ENCODE results near the gene ZNF408.

DNA sequence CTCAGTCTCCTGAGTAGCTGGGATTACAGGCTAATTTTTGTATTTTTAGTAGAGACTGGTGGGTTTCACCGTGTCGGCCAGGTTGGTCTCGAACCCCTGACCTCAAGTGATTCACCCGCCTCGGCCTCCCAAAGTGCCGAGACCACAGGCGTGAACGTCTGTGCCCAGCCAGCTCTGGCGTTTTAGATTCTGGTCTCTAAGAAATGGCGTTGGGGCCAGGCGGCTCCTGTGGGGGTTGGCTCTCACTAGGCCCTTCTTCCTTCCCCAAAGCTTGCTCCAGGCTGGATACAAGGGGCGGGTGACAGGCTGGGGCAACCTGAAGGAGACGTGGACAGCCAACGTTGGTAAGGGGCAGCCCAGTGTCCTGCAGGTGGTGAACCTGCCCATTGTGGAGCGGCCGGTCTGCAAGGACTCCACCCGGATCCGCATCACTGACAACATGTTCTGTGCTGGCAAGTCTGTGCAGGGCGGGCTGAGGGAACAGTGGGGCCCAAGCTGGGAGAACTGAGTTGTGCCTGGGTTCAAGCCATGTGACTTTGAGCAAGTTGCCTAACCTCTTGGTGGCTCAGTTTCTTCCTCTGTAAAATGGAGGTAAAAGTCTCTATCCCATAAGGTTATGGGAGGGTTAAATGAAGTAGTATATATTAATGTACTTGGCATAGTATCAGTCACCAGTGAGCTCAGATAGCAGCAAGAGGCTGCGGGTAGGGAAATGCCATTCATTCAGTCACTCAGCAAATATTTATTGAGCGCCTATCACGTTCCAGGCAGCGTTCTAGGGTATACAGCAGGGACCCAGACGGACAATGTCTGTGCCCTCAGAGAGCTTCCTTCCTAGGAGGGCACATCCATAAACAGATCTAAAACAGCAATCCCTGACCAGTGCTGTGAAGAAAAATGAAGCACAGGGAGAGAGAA, 28.5 kb downstream of the ZNF408 start:
- TF ChIP-seq, protein P1, sequence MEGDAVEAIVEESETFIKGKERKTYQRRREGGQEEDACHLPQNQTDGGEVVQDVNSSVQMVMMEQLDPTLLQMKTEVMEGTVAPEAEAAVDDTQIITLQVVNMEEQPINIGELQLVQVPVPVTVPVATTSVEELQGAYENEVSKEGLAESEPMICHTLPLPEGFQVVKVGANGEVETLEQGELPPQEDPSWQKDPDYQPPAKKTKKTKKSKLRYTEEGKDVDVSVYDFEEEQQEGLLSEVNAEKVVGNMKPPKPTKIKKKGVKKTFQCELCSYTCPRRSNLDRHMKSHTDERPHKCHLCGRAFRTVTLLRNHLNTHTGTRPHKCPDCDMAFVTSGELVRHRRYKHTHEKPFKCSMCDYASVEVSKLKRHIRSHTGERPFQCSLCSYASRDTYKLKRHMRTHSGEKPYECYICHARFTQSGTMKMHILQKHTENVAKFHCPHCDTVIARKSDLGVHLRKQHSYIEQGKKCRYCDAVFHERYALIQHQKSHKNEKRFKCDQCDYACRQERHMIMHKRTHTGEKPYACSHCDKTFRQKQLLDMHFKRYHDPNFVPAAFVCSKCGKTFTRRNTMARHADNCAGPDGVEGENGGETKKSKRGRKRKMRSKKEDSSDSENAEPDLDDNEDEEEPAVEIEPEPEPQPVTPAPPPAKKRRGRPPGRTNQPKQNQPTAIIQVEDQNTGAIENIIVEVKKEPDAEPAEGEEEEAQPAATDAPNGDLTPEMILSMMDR (IDR thresholded peaks at IDR 0.05): no peak
- TF ChIP-seq POLR2A (IDR thresholded peaks at IDR 0.05): no peak
